HG03565 (cell line): ENCODE measurements around the gene EXOSC6.
A peak's percentile ranks its signal among the peaks of the same experiment; 100 is the strongest.
"Not testable (repeated sequence)": the region's sequence is repeated elsewhere in the genome, so short reads cannot be mapped to it uniquely, and the experiment has no call there.

ENCODE experiments used
- ATAC-seq: cut with Tn5 transposase; IDR thresholded peaks from one replicate; pipeline ENCODE4 v1.9.1; 2021; ENCODE audit warnings: mild to moderate bottlenecking, moderate library complexity; ENCODE audit not compliant: unreplicated experiment

EXOSC6 gene

DNA sequence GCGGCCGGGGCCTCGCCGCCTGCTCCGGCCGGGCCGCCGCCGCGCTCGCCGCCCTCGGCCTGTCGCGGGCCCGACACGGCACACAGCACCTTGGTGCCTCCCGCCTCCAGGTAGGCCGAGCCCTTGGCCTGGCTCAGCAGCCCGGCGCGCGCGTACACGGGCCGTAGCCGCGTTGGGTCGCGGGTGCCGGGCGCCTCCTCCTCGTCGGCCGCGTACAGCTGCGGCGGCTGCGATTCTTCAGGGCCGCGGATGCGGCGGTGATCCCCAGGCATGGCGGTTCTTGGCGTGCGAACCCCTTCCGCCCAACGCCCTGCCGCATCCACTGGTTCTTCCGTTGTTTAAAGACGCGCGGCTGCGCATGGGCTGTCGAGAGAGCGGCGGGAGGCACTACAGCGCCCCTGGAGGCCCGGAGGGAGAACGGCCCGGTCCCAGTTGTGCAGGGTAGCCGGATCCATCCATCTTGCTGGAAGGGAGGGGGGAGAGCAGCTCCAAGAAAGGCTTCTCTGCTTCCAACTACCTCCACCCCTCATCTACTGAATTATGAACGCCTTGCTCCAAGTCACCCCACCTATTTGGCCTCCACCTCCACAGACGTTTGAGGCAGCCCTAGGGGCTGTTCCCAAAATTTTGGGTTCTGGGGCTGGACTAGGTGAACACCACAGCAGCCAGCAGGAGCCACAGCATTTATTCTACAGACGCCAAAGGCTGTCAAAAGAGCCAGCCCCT lies at the start of gene EXOSC6:
EXOSC6 (minus strand) TSS at position 312 of the 726 bp plus-strand sequence; CDS start at position 272, 40 bp downstream.
- peak; percentile 64 for ATAC-seq

DNA sequence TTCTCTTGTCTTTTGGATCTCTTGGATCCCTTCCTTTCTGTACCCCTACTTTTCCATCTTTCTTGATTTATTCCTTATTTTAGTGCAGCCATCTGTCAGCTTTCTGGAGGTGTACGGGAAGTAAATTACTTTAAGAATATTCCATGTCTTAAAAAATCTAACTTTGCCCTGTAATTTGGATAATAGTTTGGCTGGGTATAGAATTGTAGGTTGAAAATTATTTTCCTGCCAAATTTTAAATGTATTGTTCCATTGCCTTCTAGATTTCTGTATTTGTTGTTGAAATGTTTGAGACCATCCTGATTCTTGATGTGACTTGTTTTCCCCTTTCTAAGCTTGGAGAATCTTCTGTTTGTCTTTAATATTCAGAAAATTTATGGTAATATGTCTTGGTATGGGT lies 49.4 kb upstream of the EXOSC6 start:
- no peak for ATAC-seq

DNA sequence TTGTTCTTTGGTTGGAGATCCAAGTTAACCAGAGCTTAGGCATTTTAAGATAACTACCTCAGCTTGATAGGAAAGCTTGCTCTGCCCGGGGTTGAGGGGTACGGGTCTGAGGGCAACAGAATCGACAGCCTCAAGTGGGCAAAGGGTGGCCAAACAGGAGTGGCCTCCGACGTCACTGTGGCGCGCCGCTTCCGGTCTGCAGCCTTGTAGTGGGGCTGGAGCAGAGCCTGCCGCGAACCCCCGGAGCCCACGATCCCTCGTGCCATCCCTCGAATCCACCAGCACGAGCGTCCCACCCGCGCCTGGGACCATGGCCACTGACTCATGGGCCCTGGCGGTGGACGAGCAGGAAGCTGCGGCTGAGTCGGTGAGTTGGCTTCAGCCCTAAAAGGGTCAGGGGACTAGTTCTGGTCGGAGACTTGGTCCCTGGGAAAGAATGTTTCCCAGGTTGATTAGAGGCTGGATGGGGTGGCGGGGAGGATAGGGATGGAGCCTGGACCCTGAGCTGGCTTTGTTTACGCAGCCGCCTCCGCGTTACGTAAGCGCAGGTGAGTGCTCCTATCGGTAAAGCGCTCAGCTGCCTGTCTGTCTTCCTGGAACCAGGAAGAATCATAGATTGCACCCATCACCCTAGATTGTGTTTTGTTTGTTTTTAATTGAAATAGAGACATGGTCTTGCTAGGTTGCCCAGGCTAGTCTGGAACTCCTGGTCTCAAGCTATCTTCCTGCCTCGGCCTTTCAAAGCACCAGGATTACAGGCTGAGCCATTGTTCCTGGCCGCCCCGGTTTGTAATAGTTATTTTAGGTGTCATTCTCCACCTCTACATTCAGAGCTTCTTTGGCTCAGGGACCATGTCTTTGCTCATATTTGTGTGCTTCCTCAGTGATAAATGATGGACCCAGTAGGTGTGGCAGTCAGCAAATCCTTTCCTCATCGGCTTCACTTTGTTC lies 47.5 kb upstream of the EXOSC6 start, which contains the start of gene DDX19B:
DDX19B (plus strand) TSS at position 199 of the 951 bp plus-strand sequence; CDS start at position 311, 112 bp downstream.
- no peak for ATAC-seq

GRCh38 chr16:70295634-70296033 lies 43.9 kb upstream of the EXOSC6 start:
- ATAC-seq: no peak

DNA sequence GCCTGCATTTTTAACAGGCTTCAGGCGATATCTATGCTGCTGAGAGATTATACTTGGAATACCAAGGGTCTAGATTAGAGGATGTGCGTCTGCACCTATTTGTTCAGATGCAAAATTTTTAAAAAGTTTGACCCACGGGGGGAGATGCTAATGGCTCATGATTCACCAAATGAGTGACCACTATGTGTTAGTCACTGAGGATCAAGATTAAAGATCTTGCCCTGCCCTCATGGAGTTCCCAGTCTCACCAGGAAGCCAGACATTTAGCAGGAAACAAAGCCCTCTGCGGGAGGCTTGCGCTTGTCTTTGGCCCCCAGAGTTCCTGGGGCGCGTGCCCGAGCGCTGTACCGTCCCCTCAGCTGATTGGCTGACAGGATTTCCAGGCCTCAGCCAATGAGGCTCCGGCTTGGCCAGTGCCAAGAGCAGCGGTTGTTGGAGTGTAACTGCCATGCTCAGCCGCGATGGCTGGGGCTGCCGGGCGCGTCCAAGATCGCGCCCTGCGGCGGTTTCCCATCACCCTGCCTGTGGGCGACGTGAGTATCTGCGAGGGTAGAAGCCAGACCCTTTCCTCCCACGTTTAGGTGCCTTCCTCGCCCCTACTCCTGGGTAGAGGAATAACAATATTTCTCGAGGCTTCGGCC lies 42.8 kb upstream of the EXOSC6 start:
- ATAC-seq: no peak

DNA sequence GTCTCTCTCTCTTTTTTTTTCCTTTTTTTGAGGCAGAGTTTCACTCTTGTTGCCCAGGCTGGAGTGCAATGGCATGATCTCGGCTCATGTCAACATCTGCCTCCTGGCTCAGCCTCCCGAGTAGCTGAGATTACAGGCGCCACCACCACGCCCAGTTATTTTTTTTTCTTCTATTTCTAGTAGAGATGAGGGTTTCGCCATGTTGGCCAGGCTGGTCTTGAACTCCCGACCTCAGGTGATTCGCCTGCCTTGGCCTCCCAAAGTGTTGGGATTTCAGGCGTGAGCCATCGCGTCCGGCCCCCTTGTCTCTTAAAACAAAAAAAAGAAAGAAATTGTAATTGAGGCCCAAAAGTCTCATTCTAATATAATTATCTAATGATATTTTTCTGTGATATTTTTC lies 40.4 kb upstream of the EXOSC6 start:
- not testable (repeated sequence) for ATAC-seq

DNA sequence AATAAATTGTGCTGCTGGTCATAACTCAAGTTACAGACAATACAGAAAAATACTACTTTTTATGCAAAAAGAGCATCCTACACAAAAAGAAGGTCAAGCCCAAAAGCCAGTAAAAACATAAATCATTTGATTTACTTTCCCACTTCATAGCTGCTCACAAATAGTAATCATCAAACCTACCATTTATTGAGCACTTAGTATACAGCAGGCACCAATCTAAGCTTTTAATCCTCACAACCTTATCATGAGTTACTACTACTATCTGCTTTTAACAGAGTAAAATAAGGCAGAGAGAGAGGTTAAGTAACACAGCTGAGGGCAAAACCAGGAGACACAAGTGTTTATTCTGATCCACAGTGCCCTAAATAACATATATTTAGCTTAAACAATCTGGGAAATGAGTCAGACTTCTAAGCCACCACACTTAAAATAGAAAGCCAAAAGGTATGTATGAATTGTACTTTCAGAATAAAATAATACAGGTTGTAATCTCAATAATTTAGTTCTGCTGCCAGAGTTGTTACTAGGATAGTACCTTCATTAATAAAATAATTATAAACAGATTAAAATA lies 39.3 kb upstream of the EXOSC6 start:
- no peak for ATAC-seq

- peak; percentile 95 for ATAC-seq
Observed at GRCh38 chr16:70289229-70290094, 37.7 kb upstream of the EXOSC6 start, which contains the start of gene AARS1. Gene AARS1 (minus strand): TSS chr16:70289506. CDS start chr16:70282763, 6,743 bp downstream.

- ATAC-seq: not testable (repeated sequence)
Observed at GRCh38 chr16:70287304-70287971, 35.7 kb upstream of the EXOSC6 start.

DNA sequence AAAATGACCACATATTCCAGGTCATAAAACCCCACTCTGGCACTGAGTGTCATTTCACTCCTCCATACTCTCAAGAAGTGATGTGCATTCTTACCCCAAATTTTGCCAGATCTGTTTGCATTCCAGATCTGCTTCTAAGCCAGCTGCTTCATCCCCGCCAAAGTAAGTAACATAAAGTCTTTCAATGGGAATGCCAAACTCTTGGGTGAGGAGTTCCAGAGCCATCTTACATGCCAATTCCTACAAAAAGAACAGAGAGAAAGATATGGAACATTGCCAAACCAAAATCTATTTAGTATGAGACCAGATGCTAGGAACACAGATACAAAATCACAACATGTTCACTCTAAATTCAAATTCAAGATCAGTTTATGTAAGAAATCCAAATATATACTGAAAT lies 24.7 kb upstream of the EXOSC6 start:
- no peak for ATAC-seq

DNA sequence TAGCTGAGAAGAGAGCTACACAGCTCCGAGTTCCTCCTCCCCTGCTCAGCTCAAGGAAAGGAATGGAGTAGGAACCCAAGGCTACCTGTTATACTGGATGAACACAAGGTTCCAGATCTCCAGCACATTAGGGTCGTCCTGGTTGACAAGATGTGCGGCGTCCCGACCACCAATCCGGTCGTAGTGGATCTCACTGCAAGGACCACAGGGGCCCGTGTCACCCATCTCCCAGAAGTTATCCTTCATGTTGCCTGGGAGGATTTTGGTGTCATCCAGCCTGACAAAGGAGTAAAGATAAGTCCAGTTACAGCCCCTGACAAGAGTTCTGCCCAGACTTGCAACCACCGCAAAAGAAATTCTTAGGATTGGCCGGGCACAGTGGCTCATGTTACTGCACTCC lies 20.0 kb upstream of the EXOSC6 start:
- ATAC-seq: no peak

GRCh38 chr16:70270176-70270575 lies 18.4 kb upstream of the EXOSC6 start:
- no peak for ATAC-seq

DNA sequence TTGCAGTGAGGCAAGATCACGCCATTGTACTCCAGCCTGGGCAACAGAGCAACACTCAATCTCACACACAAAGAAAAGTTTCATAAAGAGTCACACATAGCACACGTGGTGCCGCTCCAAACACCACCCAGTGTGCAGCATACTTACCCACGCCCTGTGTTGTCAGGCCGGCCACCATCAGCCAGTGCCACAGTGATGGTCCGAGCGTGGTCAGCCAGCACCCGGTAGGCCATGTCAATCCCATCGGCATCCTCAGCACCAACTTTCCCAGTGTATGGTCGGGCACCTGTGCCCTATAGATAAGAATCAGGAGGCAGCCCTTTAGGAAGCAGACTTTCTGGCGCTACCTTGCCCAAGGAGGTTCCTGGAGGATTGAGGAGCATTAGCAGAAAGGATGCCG lies 17.7 kb upstream of the EXOSC6 start:
- no peak for ATAC-seq

DNA sequence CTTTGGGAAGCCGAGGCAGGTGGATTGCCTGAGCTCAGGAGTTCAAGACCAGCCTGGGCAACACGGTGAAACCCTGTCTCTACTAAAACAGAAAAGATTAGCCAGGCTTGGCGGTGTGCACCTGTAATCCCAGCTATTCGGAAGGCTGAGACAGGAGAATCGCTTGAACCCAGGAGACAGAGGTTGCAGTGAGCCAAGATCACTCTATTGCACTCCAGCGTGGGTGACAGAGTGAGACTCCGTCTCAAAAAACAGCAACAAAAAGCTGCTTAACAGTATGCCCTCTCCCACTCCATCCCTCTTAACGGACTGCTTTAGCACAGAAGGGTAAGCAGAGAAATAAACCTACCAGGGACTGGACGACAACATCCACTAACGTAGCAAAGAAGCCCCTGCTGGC lies 16.2 kb upstream of the EXOSC6 start:
- ATAC-seq: not testable (repeated sequence)

GRCh38 chr16:70267516-70267915 lies 15.8 kb upstream of the EXOSC6 start:
- ATAC-seq: no peak

DNA sequence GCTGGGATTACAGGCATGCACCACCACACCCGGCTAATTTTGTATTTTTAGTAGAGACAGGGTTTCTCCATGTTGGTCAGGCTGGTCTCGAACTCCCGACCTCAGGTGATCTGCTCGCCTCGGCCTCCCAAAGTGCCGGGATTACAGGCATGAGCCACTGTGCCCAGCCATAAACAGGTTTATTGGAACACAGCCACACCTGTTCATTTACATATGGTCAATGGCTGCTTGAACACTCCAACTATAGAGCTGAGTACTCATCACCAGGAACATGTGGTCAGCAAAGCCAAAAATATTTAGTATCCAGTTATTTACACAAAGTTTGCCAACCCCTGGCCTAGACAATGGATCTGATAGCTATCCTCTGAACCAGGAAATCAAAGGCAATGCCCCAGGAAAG lies 8.2 kb upstream of the EXOSC6 start:
- ATAC-seq: not testable (repeated sequence)

GRCh38 chr16:70258946-70259345 lies 7.2 kb upstream of the EXOSC6 start:
- no peak for ATAC-seq

GRCh38 chr16:70258065-70258464 lies 6.3 kb upstream of the EXOSC6 start:
- ATAC-seq: no peak

DNA sequence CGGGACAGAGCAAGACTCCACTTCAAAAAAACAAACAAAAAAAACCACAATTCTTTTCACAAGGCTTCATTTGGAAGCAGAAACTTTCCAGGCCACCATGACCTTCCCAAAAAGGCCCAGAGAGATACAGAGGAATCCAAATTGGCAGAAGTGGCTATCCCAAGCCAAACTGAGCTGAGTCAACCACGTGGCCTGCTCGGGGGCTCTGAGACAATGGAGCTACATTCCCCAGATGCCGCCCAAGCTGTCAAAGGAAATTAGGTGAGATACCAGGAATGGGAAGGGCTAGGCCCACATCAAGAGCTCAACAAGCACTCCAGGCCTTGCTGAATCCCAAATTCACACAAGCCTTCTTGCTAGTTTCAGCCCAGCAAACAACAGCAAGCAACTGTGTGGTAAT lies 5.7 kb upstream of the EXOSC6 start:
- ATAC-seq: no peak
